Uterus (tissue), 2 donors: ENCODE data around the gene NTSR1.

Source experiments
- CTCF ChIP-seq, 4 experiments: fragments of 200-600 bp in 2 of 4; fragments of 450-650 bp in 2 of 4; sonication (generic) in 2 of 4; IDR thresholded peaks; one replicate each; pipeline ENCODE4 v1.5.1; 2016 to 2019; ENCODE audit warnings: antibody characterized with exemption in 4 of 4, mild to moderate bottlenecking in 2 of 4, moderate library complexity in 1 of 4
- POLR2A ChIP-seq, 2 donors: fragments of 450-650 bp; IDR thresholded peaks; one replicate each; pipeline ENCODE4 v1.6.1; 2016; ENCODE audit warnings: antibody characterized with exemption in 2 of 2, mild to moderate bottlenecking in 1 of 2, moderate library complexity in 1 of 2

- TF ChIP-seq CTCF (IDR thresholded peaks at IDR 0.05) (no peak), POLR2A (IDR thresholded peaks at IDR 0.05) (no peak)
These were observed 43.6 kb downstream of the NTSR1 start for GRCh38 chr20:62752181-62752670.
